HepG2 (cell line): ENCODE results near the gene HDHD3. TPM values are rescaled to one million over a fixed set of nuclear protein-coding genes. Genes with fewer than 3 reads are reported as not detected.
A peak's percentile ranks its signal among the peaks of the same experiment; 100 is the strongest.

Experiments used
- ATAC-seq: fragments of 200-7000 bp; cut with Tn5 transposase; 3 replicates; pipeline ENCODE4 v1.9.1; 2020; ENCODE audit warnings: mild to moderate bottlenecking, moderate library complexity
- BruUV-seq: library from RNA; stranded (reverse); fragments of 400-500 nt; replicated peaks from 2 replicates; lab custom pipeline; 2021; lab: Mats Ljungman, UMichigan
- CTCF ChIA-PET: fragments of 300-600 bp; formaldehyde crosslinking; extraction: SDS; loops from one replicate; lab custom pipeline; 2021; ENCODE audit warnings: low total read pairs, inconsistent platforms, low intra/inter-chr PET ratio; lab: Yijun Ruan, JAX
- POLR2A ChIA-PET: fragments of 350-600 bp; sonication (Branson Sonifier 250); formaldehyde crosslinking; loops from one replicate; lab custom pipeline; 2020; ENCODE audit warnings: antibody characterized with exemption, inconsistent platforms; lab: Yijun Ruan, JAX
- DNase-seq: peaks from one replicate; pipeline ENCODE4 v3.0.0-alpha.2; 2015; ENCODE audit warnings: low spot score
- FAIRE-seq: peaks from 3 replicates; lab custom pipeline; 2011; peaks lifted over from hg19 to GRCh38; lab: Jason Lieb, UNC
- H2AFZ ChIP-seq: one replicate; pipeline ENCODE4 v1.6.1; 2011; ENCODE audit warnings: low read length, inconsistent platforms
- H3K27ac ChIP-seq: fragments of 300-600 bp; 3 replicates; pipeline ENCODE4 v1.8.0; 2011; ENCODE audit warnings: mixed run types, mild to moderate bottlenecking, mixed read lengths, low read length, inconsistent platforms; ENCODE audit not compliant: insufficient read depth; ENCODE audit errors: extremely low read length
- H3K27me3 ChIP-seq, 2 experiments: fragments of 200-600 bp in 1 of 2; 2 replicates in 1 of 2; 3 replicates in 1 of 2; pipeline versions ENCODE4 v1.6.0 to v1.8.0; 2011; ENCODE audit warnings: low read length in 2 of 2, mild to moderate bottlenecking in 2 of 2, moderate library complexity in 2 of 2, inconsistent platforms in 1 of 2; ENCODE audit not compliant: insufficient read depth in 2 of 2, control insufficient read depth in 1 of 2
- H3K36me3 ChIP-seq, 2 experiments: fragments of 200-600 bp in 1 of 2; replicated peaks in 1 of 2; 2 replicates in 1 of 2; 3 replicates in 1 of 2; pipeline versions ENCODE4 v1.5.1 to v1.8.0; 2011; ENCODE audit warnings: low read length in 2 of 2, inconsistent platforms in 1 of 2; ENCODE audit not compliant: insufficient read depth in 2 of 2, control insufficient read depth in 1 of 2
- H3K4me1 ChIP-seq: 2 replicates; pipeline ENCODE4 v1.5.1; 2012; ENCODE audit warnings: low read length, inconsistent platforms; ENCODE audit not compliant: insufficient read depth
- H3K4me2 ChIP-seq: 2 replicates; pipeline ENCODE4 v1.6.0; 2011; ENCODE audit warnings: low read depth, low read length, inconsistent platforms
- H3K4me3 ChIP-seq, 3 experiments: fragments of 200-600 bp in 1 of 3; sonication (generic), shearing (Covaris generic) in 1 of 3; replicated peaks in 1 of 3; 2 replicates each; pipeline ENCODE4 v1.5.1; 2011 to 2016; ENCODE audit warnings: low read length in 3 of 3, inconsistent platforms in 2 of 3, low read depth in 2 of 3, mild to moderate bottlenecking in 2 of 3, control low read depth in 1 of 3, mixed read lengths in 1 of 3; ENCODE audit not compliant: insufficient read depth in 1 of 3
- H3K79me2 ChIP-seq: one replicate; pipeline ENCODE4 v1.6.1; 2011; ENCODE audit warnings: low read length, inconsistent platforms; ENCODE audit not compliant: insufficient read depth
- H3K9ac ChIP-seq: 2 replicates; pipeline ENCODE4 v1.6.0; 2011; ENCODE audit warnings: mild to moderate bottlenecking, low read depth, low read length, inconsistent platforms; ENCODE audit not compliant: insufficient read depth
- H3K9me3 ChIP-seq: 2 replicates; pipeline ENCODE4 v1.5.1; 2012; ENCODE audit warnings: mild to moderate bottlenecking, low read length
- H4K20me1 ChIP-seq: 2 replicates; pipeline ENCODE4 v1.6.0; 2011; ENCODE audit warnings: inconsistent platforms, mild to moderate bottlenecking, low read length, moderate library complexity; ENCODE audit not compliant: insufficient read depth
- EHMT2 ChIP-seq: fragments of 200-600 bp; sonication (generic); IDR thresholded peaks from 2 replicates; pipeline ENCODE4 v1.7.0; 2017; ENCODE audit warnings: antibody characterized with exemption, low read depth, low read length, borderline replicate concordance
- ETV6 ChIP-seq: sonication (generic); formaldehyde crosslinking; conservative IDR thresholded peaks from 2 replicates; pipeline ENCODE4 v1.4.0; 2020; ENCODE audit warnings: missing genetic modification reagents
- LCORL ChIP-seq, 2 experiments: fragments of 450-650 bp in 1 of 2; sonication (generic) in 1 of 2; formaldehyde crosslinking in 1 of 2; IDR thresholded peaks; 2 replicates each; pipeline versions ENCODE4 v1.5.0 to v1.6.1; 2017 to 2020; ENCODE audit warnings: antibody characterized with exemption in 1 of 2, missing genetic modification reagents in 1 of 2
- MLLT10 ChIP-seq: sonication (generic); formaldehyde crosslinking; IDR thresholded peaks from 2 replicates; pipeline ENCODE4 v1.4.0; 2020; ENCODE audit warnings: missing genetic modification reagents
- SRSF4 ChIP-seq: fragments of 200-400 bp; formaldehyde crosslinking; IDR thresholded peaks from one replicate; pipeline ENCODE4 v1.6.1; 2018; ENCODE audit warnings: mild to moderate bottlenecking, low read depth, low read length, moderate library complexity; ENCODE audit not compliant: poor library complexity, severe bottlenecking
- TEAD2 ChIP-seq: sonication (generic); formaldehyde crosslinking; IDR thresholded peaks from 2 replicates; pipeline ENCODE4 v1.9.0; 2021; ENCODE audit warnings: missing genetic modification reagents
- ZNF615 ChIP-seq: sonication (generic); formaldehyde crosslinking; IDR thresholded peaks from 2 replicates; pipeline ENCODE4 v1.5.0; 2020; ENCODE audit warnings: mild to moderate bottlenecking, missing genetic modification reagents, borderline replicate concordance
- ZNF660 ChIP-seq: sonication (generic); formaldehyde crosslinking; IDR thresholded peaks from 2 replicates; pipeline ENCODE4 v1.5.1; 2020; ENCODE audit warnings: mild to moderate bottlenecking, low read depth, missing genetic modification reagents, borderline replicate concordance
- ZNF878 ChIP-seq: sonication (generic); formaldehyde crosslinking; IDR thresholded peaks from 2 replicates; pipeline ENCODE4 v1.8.1; 2023; ENCODE audit warnings: mild to moderate bottlenecking, missing genetic modification reagents, moderate library complexity
- WGBS: methylation state at CpG from one replicate; pipeline ENCODE4 v1.1.6; 2017; ENCODE audit warnings: low lambda C conversion rate; 5-methylcytosine and 5-hydroxymethylcytosine counted together
- in situ Hi-C: cut with HindIII; loops from 2 replicates; pipeline ENCODE4 v1.10.0; 2017; ENCODE audit warnings: low pct_unique_long_range_greater_than_20kb; ENCODE audit not compliant: extremely low pct_ligation_motif_present
- intact Hi-C: fragments of 100-400 bp; cut with micrococcal nuclease; formaldehyde crosslinking; loops from one replicate; pipeline ENCODE4 v1.10.0; 2022; ENCODE audit not compliant: unreplicated experiment
- polyA plus RNA-seq, 8 experiments: library from polyadenylated mRNA; depleted of rRNA in 3 of 8; stranded (reverse) in 7 of 8; unstranded in 1 of 8; fragments of >200 nt; fragmentation: Illumina TruSeq in 4 of 8; extraction: Trizol in 4 of 8; gene quantifications; 2 replicates each; pipeline versions ENCODE4 v1.2.1 to v1.2.3, GENCODE V29; 2011 to 2016; ENCODE audit warnings: low read depth in 4 of 8, missing spikeins in 1 of 8, mixed read lengths in 1 of 8; ENCODE audit not compliant: insufficient read depth in 1 of 8
- total RNA-seq, 5 experiments: library from RNA; depleted of rRNA; stranded (reverse); fragments of >200 nt; fragmentation: Illumina TruSeq; extraction: Trizol; gene quantifications; 2 replicates each; pipeline ENCODE4 v1.2.3, GENCODE V29; 2016; ENCODE audit warnings: low read depth in 1 of 5
- TF ChIP-seq, protein P1 (sequence below): sonication (generic); formaldehyde crosslinking; IDR thresholded peaks from 2 replicates; pipeline ENCODE4 v1.4.0; 2020; ENCODE audit warnings: mild to moderate bottlenecking, missing genetic modification reagents
- TF ChIP-seq, protein P2 (sequence below): sonication (generic); formaldehyde crosslinking; IDR thresholded peaks from 2 replicates; pipeline ENCODE4 v1.5.0; 2020; ENCODE audit warnings: missing genetic modification reagents

The HDHD3 gene
- total and polyA plus RNA-seq, 2 of the 13 experiments (the other 11 are each of a cell fraction or from before 2014, with no cell fraction given): 23.1 to 38.5 TPM

DNA sequence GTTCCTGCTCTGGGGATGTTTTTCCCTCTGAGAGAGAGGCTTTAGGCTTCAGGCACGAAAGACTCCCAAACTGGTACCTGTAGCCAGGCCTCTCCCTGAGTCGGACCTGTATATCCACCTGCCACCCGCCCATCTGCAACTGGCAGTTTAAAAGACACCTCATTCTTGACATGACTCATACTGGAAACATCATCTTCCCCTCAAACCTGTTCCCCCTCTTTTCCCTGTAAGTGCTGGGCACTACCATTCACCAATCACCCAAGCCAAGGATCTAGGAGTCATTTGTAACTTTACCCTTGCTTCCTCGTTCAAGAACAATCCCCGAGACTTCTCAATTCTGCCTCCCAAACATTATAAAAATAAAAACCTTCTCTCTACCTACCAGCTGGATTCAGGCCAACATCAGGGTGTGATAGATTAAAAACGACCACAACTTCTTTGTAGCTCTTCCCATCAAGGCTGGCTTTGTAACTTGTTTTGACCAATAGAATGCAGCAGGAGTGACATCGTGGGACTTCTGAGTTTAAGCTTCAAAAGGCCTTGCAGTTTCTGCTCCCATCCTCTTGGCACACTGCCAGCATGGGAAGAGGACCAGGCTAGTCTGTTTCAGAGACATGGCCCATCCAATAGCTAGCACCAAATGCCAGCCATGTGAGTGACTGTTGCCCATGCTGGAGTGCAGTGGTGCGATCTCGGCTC, 34.9 kb downstream of the HDHD3 start:
- no TSS peak for BruUV-seq
- Histone ChIP-seq H3K4me3 (no peak overlapping the region), H3K9me3 (no peaks in the 10 kb centered on the region), H2AFZ (no peak overlapping the region), H3K27me3 (peaks cover 0 to 3% of the 10 kb centered on the region in 2 experiments; a peak in 1 of 5 replicates), H3K4me1 (peaks cover 34% of the 10 kb centered on the region), H3K79me2 (no peaks in the 10 kb centered on the region), H4K20me1 (no peaks in the 10 kb centered on the region), H3K4me2 (no peak overlapping the region), H3K27ac (no peak overlapping the region), H3K36me3 (no peaks in the 10 kb centered on the region), H3K9ac (no peak overlapping the region)
- in situ Hi-C loops: no loop called here
- ATAC-seq (no peak), FAIRE-seq (no peak), DNase-seq (no peak)
- 67% methylated on average over 7 of the region's 9 CpGs for WGBS
- TF ChIP-seq LCORL (IDR thresholded peaks at IDR 0.05): peak; percentile 84
- TF ChIP-seq LCORL (CRISPR knock-in tag; IDR thresholded peaks at IDR 0.05): no peak
- no peak for TF ChIP-seq ZNF660 (CRISPR knock-in tag)
- no peak for TF ChIP-seq SRSF4
- no peak for TF ChIP-seq ZNF878 (CRISPR knock-in tag)
- intact Hi-C loops: loop anchor here (5.0 kb wide), 1 partner anchor 60 kb away; the partner anchor contains the start of gene ALAD
- POLR2A ChIA-PET: interaction anchor here (1.6 kb wide), 1 partner anchor 35 kb away, joined by 3 read pairs; the partner anchor contains the start of gene HDHD3
- CTCF ChIA-PET: no interaction called here

DNA sequence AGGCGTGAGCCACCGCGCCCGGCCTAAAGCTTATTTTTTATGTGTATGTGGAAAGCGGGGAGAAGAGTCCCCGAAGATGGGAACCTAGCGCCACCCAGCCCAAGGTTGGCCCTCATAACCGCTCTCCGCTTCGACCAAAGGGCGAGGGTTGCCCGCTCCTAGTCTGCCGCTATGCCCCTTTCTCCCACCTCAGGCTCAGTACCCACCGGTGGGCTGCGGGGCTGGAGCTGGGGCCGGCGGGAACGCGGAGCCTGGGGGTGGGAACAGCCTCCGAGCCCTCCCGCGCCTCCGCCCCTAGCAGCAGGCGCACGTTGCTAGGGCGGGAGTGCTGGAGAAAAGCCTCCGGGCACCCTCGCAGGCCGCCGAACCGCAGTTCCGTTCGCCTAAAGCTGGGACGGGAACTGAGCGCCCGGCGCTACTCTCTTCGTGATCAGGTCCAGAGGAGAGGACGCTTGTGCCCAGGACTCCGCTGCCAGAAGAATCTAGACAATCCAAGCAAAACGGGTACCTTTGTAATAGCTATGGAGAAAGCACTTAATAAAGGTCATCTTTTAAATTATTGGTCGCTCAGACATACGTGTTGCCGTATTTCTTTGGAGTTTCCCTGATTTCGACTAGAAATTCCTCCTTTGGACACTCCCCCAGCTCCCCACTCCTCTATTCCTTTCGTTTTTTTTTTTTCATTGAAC, 36.6 kb downstream of the HDHD3 start, which contains the start of gene WDR31:
TSS of gene WDR31 (minus strand) at position 265 of the 689 bp plus-strand sequence. CDS start 8,253 bp downstream, outside the sequence.
- intact Hi-C loops: loop anchor here (1.0 to 5.0 kb wide), 2 partner anchors 62 to 66 kb away; partner anchors contain the start of gene ALAD
- CTCF ChIA-PET: no interaction called here
- no TSS peak for BruUV-seq
- TF ChIP-seq, protein P1, sequence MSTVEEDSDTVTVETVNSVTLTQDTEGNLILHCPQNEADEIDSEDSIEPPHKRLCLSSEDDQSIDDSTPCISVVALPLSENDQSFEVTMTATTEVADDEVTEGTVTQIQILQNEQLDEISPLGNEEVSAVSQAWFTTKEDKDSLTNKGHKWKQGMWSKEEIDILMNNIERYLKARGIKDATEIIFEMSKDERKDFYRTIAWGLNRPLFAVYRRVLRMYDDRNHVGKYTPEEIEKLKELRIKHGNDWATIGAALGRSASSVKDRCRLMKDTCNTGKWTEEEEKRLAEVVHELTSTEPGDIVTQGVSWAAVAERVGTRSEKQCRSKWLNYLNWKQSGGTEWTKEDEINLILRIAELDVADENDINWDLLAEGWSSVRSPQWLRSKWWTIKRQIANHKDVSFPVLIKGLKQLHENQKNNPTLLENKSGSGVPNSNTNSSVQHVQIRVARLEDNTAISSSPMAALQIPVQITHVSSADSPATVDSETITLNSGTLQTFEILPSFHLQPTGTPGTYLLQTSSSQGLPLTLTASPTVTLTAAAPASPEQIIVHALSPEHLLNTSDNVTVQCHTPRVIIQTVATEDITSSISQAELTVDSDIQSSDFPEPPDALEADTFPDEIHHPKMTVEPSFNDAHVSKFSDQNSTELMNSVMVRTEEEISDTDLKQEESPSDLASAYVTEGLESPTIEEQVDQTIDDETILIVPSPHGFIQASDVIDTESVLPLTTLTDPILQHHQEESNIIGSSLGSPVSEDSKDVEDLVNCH: no peak
- TF ChIP-seq, protein P2, sequence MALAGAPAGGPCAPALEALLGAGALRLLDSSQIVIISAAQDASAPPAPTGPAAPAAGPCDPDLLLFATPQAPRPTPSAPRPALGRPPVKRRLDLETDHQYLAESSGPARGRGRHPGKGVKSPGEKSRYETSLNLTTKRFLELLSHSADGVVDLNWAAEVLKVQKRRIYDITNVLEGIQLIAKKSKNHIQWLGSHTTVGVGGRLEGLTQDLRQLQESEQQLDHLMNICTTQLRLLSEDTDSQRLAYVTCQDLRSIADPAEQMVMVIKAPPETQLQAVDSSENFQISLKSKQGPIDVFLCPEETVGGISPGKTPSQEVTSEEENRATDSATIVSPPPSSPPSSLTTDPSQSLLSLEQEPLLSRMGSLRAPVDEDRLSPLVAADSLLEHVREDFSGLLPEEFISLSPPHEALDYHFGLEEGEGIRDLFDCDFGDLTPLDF (CRISPR knock-in tag): peak; percentile 90
- TF ChIP-seq ZNF615 (peak; percentile 35; the same call in 1 of the 2 replicates), TEAD2 (CRISPR knock-in tag) (no peak), EHMT2 (peak; percentile 23; the same call in 1 of the 2 replicates), ETV6 (CRISPR knock-in tag) (0 out of 2 replicates have a peak, but pooled peaks have one; percentile 63), MLLT10 (CRISPR knock-in tag) (no peak)

More for the DNA sequence above, 36.6 kb downstream of the HDHD3 start, which contains the start of gene WDR31:
- WGBS: 4% methylated on average over 14 of the region's 46 CpGs
- peaks cover 28% of the 10 kb centered on the region for H3K4me1 ChIP-seq
- peak within 1 kb of the TSS; percentile 93 for H2AFZ ChIP-seq
- no peak for FAIRE-seq
- POLR2A ChIA-PET: interaction anchor here (0.7 to 2.2 kb wide), 20 partner anchors 10 to 317 kb away, joined by 3 to 23 read pairs (median 3); partner anchors contain the start of genes ALAD, BSPRY, C9orf43 and CDC26
- no peaks in the 10 kb centered on the region for H3K27me3 ChIP-seq
- H4K20me1 ChIP-seq: no peaks in the 10 kb centered on the region
- peak within 1 kb of the TSS; percentile 65 to 79 (median 65) for H3K4me3 ChIP-seq
- peak within 1 kb of the TSS; percentile 53 for H3K27ac ChIP-seq
- peak within 1 kb of the TSS; percentile 66 for H3K9ac ChIP-seq
- in situ Hi-C loops: no loop called here
- peak; percentile 96 for ATAC-seq
- H3K9me3 ChIP-seq: no peaks in the 10 kb centered on the region
- H3K4me2 ChIP-seq: peak within 1 kb of the TSS; percentile 93
- no peaks in the 10 kb centered on the region for H3K79me2 ChIP-seq
- H3K36me3 ChIP-seq: no peaks in the 10 kb centered on the region
- DNase-seq: peak; percentile 73
